IMR-90 (cell line): ENCODE data around the gene AGMO. TPM values are rescaled to one million over a fixed set of nuclear protein-coding genes. Genes with fewer than 3 reads are reported as not detected.
A peak's percentile ranks its signal among the peaks of the same experiment; 100 is the strongest.

Experiments
- ATAC-seq: fragments of 200-7000 bp; cut with Tn5 transposase; 2 replicates; pipeline ENCODE4 v1.9.1; 2020; ENCODE audit warnings: low read depth, mild to moderate bottlenecking, moderate library complexity
- BruUV-seq: library from RNA; stranded (reverse); fragments of 400-500 nt; replicated peaks from 2 replicates; lab custom pipeline; 2021; lab: Mats Ljungman, UMichigan
- CTCF ChIA-PET: fragments of 300-600 bp; formaldehyde crosslinking; extraction: SDS; loops from one replicate; lab custom pipeline; 2021; ENCODE audit warnings: antibody characterized with exemption; lab: Yijun Ruan, JAX
- POLR2A ChIA-PET: fragments of 300-600 bp; sonication (Branson Sonifier 250); formaldehyde crosslinking; loops from one replicate; lab custom pipeline; 2022; ENCODE audit warnings: antibody characterized with exemption; ENCODE audit not compliant: unreplicated experiment; lab: Charles Lee
- DNase-seq: peaks from one replicate; pipeline ENCODE4 v3.0.0; 2013
- H2AFZ ChIP-seq: replicated peaks from 2 replicates; pipeline ENCODE3; 2013; ENCODE audit warnings: low read length, mild to moderate bottlenecking; ENCODE audit not compliant: poor library complexity
- H2AK5ac ChIP-seq: 2 replicates; pipeline ENCODE4 v1.6.1; 2013; ENCODE audit warnings: low read depth, low read length, inconsistent platforms
- H2AK9ac ChIP-seq: replicated peaks from 2 replicates; pipeline ENCODE3; 2013; ENCODE audit warnings: mild to moderate bottlenecking, low read depth, low read length, moderate library complexity; ENCODE audit not compliant: poor library complexity
- H2BK120ac ChIP-seq: 2 replicates; pipeline ENCODE4 v1.6.1; 2013; ENCODE audit warnings: low read depth, low read length, inconsistent platforms
- H2BK15ac ChIP-seq: 3 replicates; pipeline ENCODE4 v1.6.1; 2013; ENCODE audit warnings: low read depth, low read length, inconsistent platforms
- H2BK20ac ChIP-seq: 2 replicates; pipeline ENCODE4 v1.6.1; 2013; ENCODE audit warnings: low read depth, mild to moderate bottlenecking, inconsistent platforms, low read length, moderate library complexity
- H2BK5ac ChIP-seq: 2 replicates; pipeline ENCODE4 v1.6.1; 2013; ENCODE audit warnings: mild to moderate bottlenecking, low read depth, low read length, inconsistent platforms; ENCODE audit not compliant: poor library complexity, severe bottlenecking
- H3K14ac ChIP-seq: replicated peaks from 2 replicates; pipeline ENCODE4 v1.6.1; 2013; ENCODE audit warnings: low read depth, low read length, inconsistent platforms
- H3K18ac ChIP-seq: 2 replicates; pipeline ENCODE4 v1.6.1; 2013; ENCODE audit warnings: low read depth, low read length, control low read depth
- H3K23ac ChIP-seq: 2 replicates; pipeline ENCODE4 v1.6.1; 2013; ENCODE audit warnings: low read depth, low read length, inconsistent platforms
- H3K27ac ChIP-seq: 2 replicates; pipeline ENCODE4 v1.5.1; 2013; ENCODE audit warnings: mild to moderate bottlenecking, control low read depth, low read length; ENCODE audit not compliant: insufficient read depth
- H3K27me3 ChIP-seq: 2 replicates; pipeline ENCODE4 v1.6.1; 2013; ENCODE audit warnings: low read length; ENCODE audit not compliant: control insufficient read depth, insufficient read depth
- H3K36me3 ChIP-seq: 2 replicates; pipeline ENCODE4 v1.6.1; 2013; ENCODE audit warnings: low read length, mixed read lengths; ENCODE audit not compliant: control insufficient read depth, insufficient read depth
- H3K4ac ChIP-seq: 2 replicates; pipeline ENCODE4 v1.6.1; 2013; ENCODE audit warnings: low read depth, low read length, inconsistent platforms
- H3K4me1 ChIP-seq: 2 replicates; pipeline ENCODE4 v1.6.1; 2013; ENCODE audit warnings: low read length, mixed read lengths; ENCODE audit not compliant: control insufficient read depth, insufficient read depth
- H3K4me2 ChIP-seq: 2 replicates; pipeline ENCODE4 v1.6.1; 2013; ENCODE audit warnings: low read depth, mild to moderate bottlenecking, control low read depth, low read length, moderate library complexity
- H3K4me3 ChIP-seq: 2 replicates; pipeline ENCODE4 v1.5.1; 2013; ENCODE audit warnings: low read depth, mild to moderate bottlenecking, control low read depth, low read length, moderate library complexity; ENCODE audit not compliant: insufficient read depth
- H3K56ac ChIP-seq: 2 replicates; pipeline ENCODE4 v1.6.1; 2013; ENCODE audit warnings: low read length, inconsistent platforms; ENCODE audit not compliant: insufficient read depth; ENCODE audit errors: extremely low read depth
- H3K79me1 ChIP-seq, 2 experiments: 2 replicates each; pipeline ENCODE4 v1.6.1; 2013; ENCODE audit warnings: low read length in 2 of 2, inconsistent platforms in 1 of 2, low read depth in 1 of 2
- H3K9ac ChIP-seq: 2 replicates; pipeline ENCODE4 v1.6.1; 2013; ENCODE audit warnings: low read depth, low read length, control low read depth
- H3K9me1 ChIP-seq: 2 replicates; pipeline ENCODE4 v1.6.1; 2013; ENCODE audit warnings: low read length, inconsistent platforms; ENCODE audit not compliant: insufficient read depth
- H3K9me3 ChIP-seq: 2 replicates; pipeline ENCODE4 v1.6.1; 2013; ENCODE audit warnings: low read length; ENCODE audit not compliant: control insufficient read depth, insufficient read depth
- H4K20me1 ChIP-seq: 2 replicates; pipeline ENCODE4 v1.6.1; 2013; ENCODE audit warnings: low read length, inconsistent platforms; ENCODE audit not compliant: insufficient read depth
- H4K5ac ChIP-seq: 2 replicates; pipeline ENCODE4 v1.6.1; 2013; ENCODE audit warnings: mild to moderate bottlenecking, low read depth, low read length, control low read depth
- H4K8ac ChIP-seq, 2 experiments: 2 replicates each; pipeline ENCODE4 v1.6.1; 2013; ENCODE audit warnings: low read depth in 2 of 2, low read length in 2 of 2, control low read depth in 1 of 2, inconsistent platforms in 1 of 2
- H4K91ac ChIP-seq: 2 replicates; pipeline ENCODE4 v1.6.1; 2013; ENCODE audit warnings: low read depth, low read length, inconsistent platforms; ENCODE audit not compliant: insufficient read depth
- CEBPB ChIP-seq: IDR thresholded peaks from 2 replicates; pipeline ENCODE4 v1.6.1; 2012; ENCODE audit warnings: low read depth, low read length, improper control_type of control experiment
- CHD1 ChIP-seq: IDR thresholded peaks from 2 replicates; pipeline ENCODE4 v1.6.1; 2012; ENCODE audit warnings: low read depth, low read length, improper control_type of control experiment
- ELK1 ChIP-seq: fragments of 150-350 bp; IDR thresholded peaks from 2 replicates; pipeline ENCODE4 v1.6.1; 2016; ENCODE audit warnings: low read depth, mild to moderate bottlenecking, low read length, moderate library complexity, borderline replicate concordance
- MAFK ChIP-seq: IDR thresholded peaks from 2 replicates; pipeline ENCODE4 v1.6.1; 2012; ENCODE audit warnings: low read depth, low read length, improper control_type of control experiment
- MAZ ChIP-seq: IDR thresholded peaks from 2 replicates; pipeline ENCODE4 v1.6.1; 2012; ENCODE audit warnings: low read depth, mild to moderate bottlenecking, low read length, improper control_type of control experiment, moderate library complexity, borderline replicate concordance
- MXI1 ChIP-seq: IDR thresholded peaks from 2 replicates; pipeline ENCODE4 v1.6.1; 2012; ENCODE audit warnings: low read depth, mild to moderate bottlenecking, low read length, moderate library complexity, borderline replicate concordance
- POLR2A ChIP-seq: IDR thresholded peaks from 2 replicates; pipeline ENCODE4 v1.6.1; 2012; ENCODE audit warnings: mild to moderate bottlenecking, low read depth, low read length
- RFX5 ChIP-seq: IDR thresholded peaks from 2 replicates; pipeline ENCODE4 v1.8.0; 2012; ENCODE audit warnings: low read depth, mild to moderate bottlenecking, low read length, moderate library complexity
- SMC3 ChIP-seq: fragments of 150-350 bp; IDR thresholded peaks from 2 replicates; pipeline ENCODE4 v1.6.1; 2016; ENCODE audit warnings: low read depth, mild to moderate bottlenecking, antibody characterized with exemption, low read length, moderate library complexity
- WGBS, 2 experiments: methylation state at CpG; one replicate each; pipeline versions ENCODE4 v1.1.5 to v1.1.7; 2013; ENCODE audit warnings: missing lambda C conversion rate in 2 of 2; ENCODE audit not compliant: insufficient read length in 1 of 2; ENCODE audit errors: extremely low coverage in 2 of 2; 5-methylcytosine and 5-hydroxymethylcytosine counted together
- dilution Hi-C: fragments of 300-500 bp; cut with HindIII; formaldehyde crosslinking; loops from one replicate; pipeline ENCODE4 v1.14.3; 2018; ENCODE audit warnings: low sequenced_read_pairs; ENCODE audit not compliant: unreplicated experiment
- in situ Hi-C: fragments of 300-500 bp; cut with MboI; formaldehyde crosslinking; loops from 3 replicates; pipeline ENCODE4 v1.14.3; 2019; ENCODE audit warnings: low sequenced_read_pairs, inconsistent platforms, mixed read lengths
- intact Hi-C: fragments of 100-400 bp; cut with micrococcal nuclease; formaldehyde crosslinking; loops from 2 replicates; pipeline ENCODE4 v1.10.0; 2022
- polyA plus RNA-seq, 3 experiments: library from polyadenylated mRNA; depleted of rRNA; stranded (reverse); fragments of >200 nt; gene quantifications; 2 replicates each; pipeline ENCODE4 v1.2.3, GENCODE V29; 2012; ENCODE audit warnings: low replicate concordance in 1 of 3
- total RNA-seq: library from RNA; depleted of rRNA; stranded (reverse); fragments of >200 nt; gene quantifications from 2 replicates; pipeline ENCODE4 v1.2.3, GENCODE V29; 2012

Gene AGMO
- total and polyA plus RNA-seq, 2 of the 4 experiments (the other 2 are of a cell fraction), result not detected

GRCh38 chr7:15308821-15309220, 253.0 kb downstream of the AGMO start:
- Histone ChIP-seq H3K9ac (no peak overlapping the region), H2AFZ (no peak overlapping the region), H2BK20ac (no peak overlapping the region), H4K20me1 (no peaks in the 10 kb centered on the region), H2BK5ac (no peak overlapping the region), H3K4ac (no peak overlapping the region), H3K4me1 (no peaks in the 10 kb centered on the region), H3K14ac (no peak overlapping the region), H3K56ac (no peak overlapping the region), H3K27me3 (no peaks in the 10 kb centered on the region), H4K91ac (no peak overlapping the region), H3K9me1 (no peaks in the 10 kb centered on the region), H3K9me3 (no peaks in the 10 kb centered on the region), H4K8ac (no peak overlapping the region), H2BK120ac (no peak overlapping the region), H4K5ac (no peak overlapping the region), H3K4me3 (no peak overlapping the region), H3K23ac (no peak overlapping the region), H2AK5ac (no peak overlapping the region), H3K18ac (no peak overlapping the region), H3K79me1 (no peaks in the 10 kb centered on the region), H2AK9ac (no peak overlapping the region), H3K36me3 (no peaks in the 10 kb centered on the region), H3K4me2 (no peak overlapping the region), H2BK15ac (no peak overlapping the region), H3K27ac (no peak overlapping the region)
- intact Hi-C loops (loop anchor here (5.0 to 10.0 kb wide), 3 partner anchors 248 to 1256 kb away; no protein-coding TSS in a partner anchor), in situ Hi-C loops (loop anchor here (25.0 kb wide), 1 partner anchor 1253 kb away; no protein-coding TSS in a partner anchor), dilution Hi-C loops (no loop called here)
- no CpG with 5 or more reads among the region's 3 CpGs for WGBS, 2 experiments
- ATAC-seq (no peak), DNase-seq (no peak)
- TF ChIP-seq RFX5 (no peak), POLR2A (no peak), ELK1 (no peak), CEBPB (peak; percentile 53), CHD1 (no peak), MXI1 (no peak), SMC3 (no peak), MAZ (no peak), MAFK (no peak)
- ChIA-PET CTCF (no interaction called here), POLR2A (no interaction called here)
- BruUV-seq, result no TSS peak
